Endometrial microvascular endothelial cells (primary cell): ENCODE data around the gene CDA. TPM values are rescaled to one million over a fixed set of nuclear protein-coding genes. Genes with fewer than 3 reads are reported as not detected.

Experiments used
- in situ Hi-C: cut with HindIII; loops from 2 replicates; pipeline ENCODE4 v1.10.0; 2017; ENCODE audit warnings: low sequenced_read_pairs, low pct_unique_long_range_greater_than_20kb; ENCODE audit errors: inconsistent ontology term
- total RNA-seq: library from RNA; depleted of rRNA; stranded (reverse); fragments of >200 nt; gene quantifications from one replicate; pipeline ENCODE4 v1.2.3, GENCODE V29; 2015; ENCODE audit errors: inconsistent ontology term

The CDA gene
- total RNA-seq, 1 donor from 2014 or later, result 9.1 TPM

GRCh38 chr1:20666146-20666545, 77.2 kb downstream of the CDA start:
- in situ Hi-C loops, result no loop called here

GRCh38 chr1:20666804-20667203, 77.9 kb downstream of the CDA start:
- in situ Hi-C loops, result no loop called here

Other genes starting within 250 kb of the CDA start
- 3.3 TPM for gene CAMK2N1, start 102.9 kb upstream of the CDA start, total RNA-seq
- gene MUL1, start 80.9 kb upstream of the CDA start, total RNA-seq, result 32.7 TPM
- gene FAM43B, start 36.5 kb upstream of the CDA start, total RNA-seq, result not detected
- 43.0 TPM for gene PINK1, start 44.4 kb downstream of the CDA start, total RNA-seq
- 429 TPM for gene DDOST, start 72.3 kb downstream of the CDA start, total RNA-seq
- 26.4 TPM for gene KIF17, start 128.9 kb downstream of the CDA start, total RNA-seq
- 1.5 TPM for gene SH2D5, start 143.6 kb downstream of the CDA start, total RNA-seq
- 182 TPM for gene HP1BP3, start 198.2 kb downstream of the CDA start, total RNA-seq